Right cardiac atrium (tissue), 5 donors: ENCODE results near the gene VSIG10L. TPM values are rescaled to one million over a fixed set of nuclear protein-coding genes. Genes with fewer than 3 reads are reported as not detected.

Experiments used
- ATAC-seq, 2 donors: fragments of 200-7000 bp; cut with Tn5 transposase; one replicate each; pipeline versions ENCODE4 v1.8.0 to v1.9.1; 2020; ENCODE audit warnings: moderate library complexity in 2 of 2, mild to moderate bottlenecking in 1 of 2
- DNase-seq, 3 donors: peaks; one replicate each; pipeline ENCODE4 v3.0.0-alpha.2; 2020
- H3K27ac ChIP-seq: one replicate; pipeline ENCODE4 v1.5.1; 2013; ENCODE audit warnings: mild to moderate bottlenecking, low read length, control low read depth, moderate library complexity
- H3K27me3 ChIP-seq: one replicate; pipeline ENCODE4 v1.6.1; 2013; ENCODE audit not compliant: control insufficient read depth, insufficient read depth
- H3K4me1 ChIP-seq: one replicate; pipeline ENCODE4 v1.6.1; 2013; ENCODE audit warnings: low read length; ENCODE audit not compliant: control insufficient read depth, insufficient read depth
- H3K4me3 ChIP-seq: one replicate; pipeline ENCODE4 v1.5.1; 2013; ENCODE audit warnings: low read length, control low read depth
- H3K9me3 ChIP-seq: one replicate; pipeline ENCODE4 v1.6.1; 2013; ENCODE audit warnings: low read length; ENCODE audit not compliant: control insufficient read depth
- WGBS: extraction: QIAGEN DNeasy Blood & Tissue Kit; methylation state at CpG from one replicate; pipeline ENCODE4 v1.1.7; 2013; 5-methylcytosine and 5-hydroxymethylcytosine counted together
- intact Hi-C, 4 donors: fragments of 100-400 bp; cut with DNase I; formaldehyde crosslinking; loops; one replicate each; pipeline versions ENCODE4 v1.11.0 to v1.14.0; 2022 to 2023
- polyA plus RNA-seq: library from polyadenylated mRNA; stranded (reverse); fragments of 200-250 nt; gene quantifications from one replicate; pipeline ENCODE4 v1.2.3, GENCODE V29; 2013
- total RNA-seq, 4 donors: library from RNA; stranded (reverse); fragmentation: NEBNext Ultra II Directional; extraction: Animal tissue kit (Norgen Biotek cat#: 25700); gene quantifications; one replicate each; pipeline ENCODE4 v1.2.1, GENCODE V29; 2021
- donor health status: healthy with polysubstance abuse.
- donor health status: DM: no; HTN: yes; CAD: no.
- donor health status: DM: no; HTN: no; CAD: no.
- donor health status: DM: no; HTN: yes; CAD: no; lungs with severe emphysema.
- donor health status: DM: yes; HTN: yes; CAD: no.

The VSIG10L gene
- total and polyA plus RNA-seq, 5 donors: 0.85 to 2.2 (median 1.9) TPM

- H3K4me1 ChIP-seq: no peaks in the 10 kb centered on the region
- H3K9me3 ChIP-seq: no peaks in the 10 kb centered on the region
- DNase-seq (no peak), ATAC-seq (no peak)
- H3K27ac ChIP-seq: no peak overlapping the region
- 75% methylated on average over 14 of the region's 14 CpGs for WGBS
- intact Hi-C loops: no loop called here
- H3K4me3 ChIP-seq: no peak overlapping the region
- no peaks in the 10 kb centered on the region for H3K27me3 ChIP-seq
Measured at GRCh38 chr19:51321799-51322198, 20.1 kb downstream of the VSIG10L start.

GRCh38 chr19:51320280-51320657 lies 21.7 kb downstream of the VSIG10L start:
- DNase-seq (no peak), ATAC-seq (no peak)
- Histone ChIP-seq H3K27ac (no peak overlapping the region), H3K4me3 (no peak overlapping the region), H3K9me3 (no peaks in the 10 kb centered on the region), H3K27me3 (no peaks in the 10 kb centered on the region), H3K4me1 (no peaks in the 10 kb centered on the region)
- intact Hi-C loops: no loop called here
- WGBS: 17% methylated on average over 14 of the region's 14 CpGs

- WGBS: 78% methylated on average over 14 of the region's 14 CpGs
- no peaks in the 10 kb centered on the region for H3K4me1 ChIP-seq
- no peak for ATAC-seq
- H3K27me3 ChIP-seq: no peaks in the 10 kb centered on the region
- no peaks in the 10 kb centered on the region for H3K9me3 ChIP-seq
- no peak overlapping the region for H3K27ac ChIP-seq
- intact Hi-C loops: no loop called here
- H3K4me3 ChIP-seq: no peak overlapping the region
- no peak for DNase-seq
Measured at GRCh38 chr19:51319649-51320279, 22.2 kb downstream of the VSIG10L start.

- Histone ChIP-seq H3K27ac (no peak overlapping the region), H3K9me3 (no peaks in the 10 kb centered on the region), H3K4me1 (no peaks in the 10 kb centered on the region), H3K4me3 (no peak overlapping the region), H3K27me3 (no peaks in the 10 kb centered on the region)
- DNase-seq: no peak
- 69% methylated on average over 23 of the region's 23 CpGs for WGBS
- intact Hi-C loops: no loop called here
- no peak for ATAC-seq
Measured at GRCh38 chr19:51318687-51319648, 23.0 kb downstream of the VSIG10L start.

- Histone ChIP-seq H3K4me1 (no peaks in the 10 kb centered on the region), H3K9me3 (no peaks in the 10 kb centered on the region), H3K27me3 (no peaks in the 10 kb centered on the region), H3K27ac (no peak overlapping the region), H3K4me3 (no peak overlapping the region)
- DNase-seq: no peak
- no peak for ATAC-seq
- 75% methylated on average over 1 of the region's 1 CpG for WGBS
- intact Hi-C loops: no loop called here
Measured at GRCh38 chr19:51317968-51318367, 24.0 kb downstream of the VSIG10L start.

GRCh38 chr19:51317376-51317775 lies 24.6 kb downstream of the VSIG10L start:
- Histone ChIP-seq H3K4me1 (no peaks in the 10 kb centered on the region), H3K27me3 (no peaks in the 10 kb centered on the region), H3K9me3 (no peaks in the 10 kb centered on the region), H3K27ac (no peak overlapping the region), H3K4me3 (no peak overlapping the region)
- ATAC-seq (no peak), DNase-seq (no peak)
- WGBS: 79% methylated on average over 3 of the region's 3 CpGs
- intact Hi-C loops: no loop called here

GRCh38 chr19:51316688-51317087 lies 25.3 kb downstream of the VSIG10L start:
- 67% methylated on average over 8 of the region's 8 CpGs for WGBS
- Histone ChIP-seq H3K4me3 (no peak overlapping the region), H3K4me1 (no peaks in the 10 kb centered on the region), H3K27ac (no peak overlapping the region), H3K27me3 (no peaks in the 10 kb centered on the region), H3K9me3 (no peaks in the 10 kb centered on the region)
- intact Hi-C loops: no loop called here
- DNase-seq (no peak), ATAC-seq (no peak)

- no peak for ATAC-seq
- 3% methylated on average over 55 of the region's 76 CpGs for WGBS
- intact Hi-C loops: no loop called here
- Histone ChIP-seq H3K27me3 (no peaks in the 10 kb centered on the region), H3K4me1 (no peaks in the 10 kb centered on the region), H3K9me3 (peaks cover 3% of the 10 kb centered on the region), H3K27ac (no peak within 1 kb of the TSS), H3K4me3 (no peak within 1 kb of the TSS)
- DNase-seq: no peak
Measured at GRCh38 chr19:51311351-51312257, 30.3 kb downstream of the VSIG10L start, which contains the start of gene IGLON5. TSS of gene IGLON5 (plus strand) at chr19:51311644. CDS start at chr19:51311848, 204 bp downstream.

- no peak overlapping the region for H3K27ac ChIP-seq
- intact Hi-C loops: no loop called here
- peaks cover 4% of the 10 kb centered on the region for H3K9me3 ChIP-seq
Measured at GRCh38 chr19:51305479-51305878, 36.5 kb downstream of the VSIG10L start.

GRCh38 chr19:51301266-51301665 lies 40.7 kb downstream of the VSIG10L start:
- ATAC-seq (no peak), DNase-seq (no peak)
- Histone ChIP-seq H3K9me3 (peaks cover 1% of the 10 kb centered on the region), H3K4me1 (no peaks in the 10 kb centered on the region), H3K27me3 (no peaks in the 10 kb centered on the region), H3K27ac (no peak overlapping the region), H3K4me3 (no peak overlapping the region)
- WGBS: 72% methylated on average over 7 of the region's 7 CpGs
- intact Hi-C loops: no loop called here

More at GRCh38 chr19:51305479-51305878, 36.5 kb downstream of the VSIG10L start:
- 81% methylated on average over 3 of the region's 3 CpGs for WGBS
- H3K27me3 ChIP-seq: no peaks in the 10 kb centered on the region
- DNase-seq (no peak), ATAC-seq (no peak)
- no peaks in the 10 kb centered on the region for H3K4me1 ChIP-seq
- H3K4me3 ChIP-seq: no peak overlapping the region
